ENCODE results near the gene ACLY. TPM values are rescaled to one million over a fixed set of nuclear protein-coding genes. Genes with fewer than 3 reads are reported as not detected.

The ACLY gene
- total and polyA plus RNA-seq, 2 experiments from 2014 or later = 119 to 439 TPM

DNA sequence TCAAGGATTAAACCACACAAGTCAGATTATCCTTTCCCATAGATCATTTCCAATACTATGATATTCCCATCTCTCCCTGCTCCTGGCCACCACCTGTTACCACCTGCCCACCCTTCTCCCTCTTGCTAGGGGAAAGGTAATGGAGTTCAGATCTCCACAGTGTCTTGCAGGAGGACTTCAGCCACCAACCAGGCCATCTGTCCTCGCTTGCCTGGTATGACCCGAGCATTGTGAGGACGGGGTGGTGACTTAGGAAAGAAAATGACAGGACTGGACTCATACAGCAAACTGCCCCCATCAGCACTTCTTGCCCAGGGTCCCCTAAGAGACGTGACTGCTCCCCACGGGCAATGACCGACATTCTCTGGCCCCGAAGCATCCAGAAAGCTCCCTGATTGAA, 95.2 kb downstream of the ACLY start:
- Histone ChIP-seq H3K79me2 (replicated peaks; ENCODE audit: insufficient read depth) (no peaks in the 10 kb centered on the region), H3F3A (replicated peaks; ENCODE audit: low read depth) (peaks cover 6% of the 10 kb centered on the region; the same call in 1 of the 2 replicates), H3K9me2 (ENCODE audit: insufficient read depth) (no peaks in the 10 kb centered on the region), H3K36me3 (ENCODE audit: insufficient read depth) (peaks cover 4% of the 10 kb centered on the region), H3K4me3 (no peak overlapping the region), H3K4me2 (no peak overlapping the region), H4K20me1 (replicated peaks; ENCODE audit: insufficient read depth) (no peaks in the 10 kb centered on the region; the same call in 1 of the 2 replicates), H3K27me3 (ENCODE audit: insufficient read depth) (no peaks in the 10 kb centered on the region), H3K4me1 (ENCODE audit: insufficient read depth) (peaks cover 12% of the 10 kb centered on the region), H2AFZ (no peak overlapping the region), H3K27ac (ENCODE audit: low read depth) (0 out of 2 replicates have a peak overlapping the region, but pooled peaks have one; percentile 26)
- H3K27ac Mint-ChIP-seq = no peak overlapping the region
- no peak for ATAC-seq
- H3K9me3 Mint-ChIP-seq = no peaks in the 10 kb centered on the region
- peaks cover 18% of the 10 kb centered on the region for H3K27me3 Mint-ChIP-seq (ENCODE audit: insufficient read depth, low read depth, poor library complexity)
- H3K36me3 Mint-ChIP-seq (ENCODE audit: low read depth) = peaks cover 58% of the 10 kb centered on the region
- DNase-seq (ENCODE audit: low spot score) = no peak
- peaks cover 11% of the 10 kb centered on the region for H3K4me1 Mint-ChIP-seq
- no peak overlapping the region for H3K4me3 Mint-ChIP-seq
- no peak for TF ChIP-seq ZNF114 (CRISPR knock-in tag; IDR thresholded peaks at IDR 0.05)
- no peak for TF ChIP-seq ZNF462 (CRISPR knock-in tag; IDR thresholded peaks at IDR 0.05)
- no peak for TF ChIP-seq ZNF331 (CRISPR knock-in tag; IDR thresholded peaks at IDR 0.05; ENCODE audit: low read depth)
- TF ChIP-seq NANOG (IDR thresholded peaks at IDR 0.05; ENCODE audit: borderline replicate concordance) = no peak
- no peak for TF ChIP-seq CREB1 (CRISPR knock-in tag; IDR thresholded peaks at IDR 0.05; ENCODE audit: low read depth)
- TF ChIP-seq REST (IDR thresholded peaks at IDR 0.05; ENCODE audit: unreplicated experiment) = no peak
- TF ChIP-seq EZH2 (IDR thresholded peaks at IDR 0.05; ENCODE audit: low read depth, unreplicated experiment) = no peak
- TF ChIP-seq CTCF (conservative IDR thresholded peaks at IDR 0.05; ENCODE audit: low read depth in 2 of 2) = no peak
- no peak for TF ChIP-seq STAT1 (IDR thresholded peaks at IDR 0.05; ENCODE audit: unreplicated experiment)

All from GM23338 (cell line).